HG03097 (cell line): ENCODE measurements around the gene SLC35G2.
"Not testable (repeated sequence)": the region's sequence is repeated elsewhere in the genome, so short reads cannot be mapped to it uniquely, and the experiment has no call there.

ENCODE experiments used
- ATAC-seq: cut with Tn5 transposase; IDR thresholded peaks from one replicate; pipeline ENCODE4 v1.9.1; 2021; ENCODE audit not compliant: unreplicated experiment, low FRiP score

Gene SLC35G2

GRCh38 chr3:136883967-136884720, 65.2 kb downstream of the SLC35G2 start:
- no peak for ATAC-seq

- no peak for ATAC-seq
Measured at GRCh38 chr3:136885357-136886213, 66.7 kb downstream of the SLC35G2 start.

- ATAC-seq, result no peak
Measured at GRCh38 chr3:136889947-136890346, 71.0 kb downstream of the SLC35G2 start.

GRCh38 chr3:136891934-136892855, 73.3 kb downstream of the SLC35G2 start:
- ATAC-seq, result no peak

- no peak for ATAC-seq
Measured at GRCh38 chr3:136893848-136894443, 75.0 kb downstream of the SLC35G2 start.

- not testable (repeated sequence) for ATAC-seq
Measured at GRCh38 chr3:136897171-136897570, 78.2 kb downstream of the SLC35G2 start.

- no peak for ATAC-seq
Measured at GRCh38 chr3:136898549-136898948, 79.6 kb downstream of the SLC35G2 start.

GRCh38 chr3:136898954-136899353, 80.0 kb downstream of the SLC35G2 start:
- ATAC-seq, result no peak

GRCh38 chr3:136899622-136900158, 80.8 kb downstream of the SLC35G2 start:
- ATAC-seq, result no peak

GRCh38 chr3:136900694-136901093, 81.8 kb downstream of the SLC35G2 start:
- ATAC-seq, result not testable (repeated sequence)

GRCh38 chr3:136901391-136901790, 82.5 kb downstream of the SLC35G2 start:
- no peak for ATAC-seq

- ATAC-seq, result not testable (repeated sequence)
Measured at GRCh38 chr3:136902530-136902929, 83.6 kb downstream of the SLC35G2 start.

- ATAC-seq, result no peak
Measured at GRCh38 chr3:136903899-136904298, 85.0 kb downstream of the SLC35G2 start.

- ATAC-seq, result no peak
Measured at GRCh38 chr3:136904746-136905145, 85.8 kb downstream of the SLC35G2 start.
